IMR-90 (cell line): ENCODE measurements around the gene RANBP3. TPM values are rescaled to one million over a fixed set of nuclear protein-coding genes. Genes with fewer than 3 reads are reported as not detected.
A peak's percentile ranks its signal among the peaks of the same experiment; 100 is the strongest.
"Not testable (repeated sequence)": the region's sequence is repeated elsewhere in the genome, so short reads cannot be mapped to it uniquely, and the experiment has no call there.

Experiments used
- ATAC-seq: fragments of 200-7000 bp; cut with Tn5 transposase; 2 replicates; pipeline ENCODE4 v1.9.1; 2020; ENCODE audit warnings: low read depth, mild to moderate bottlenecking, moderate library complexity
- BruUV-seq: library from RNA; stranded (reverse); fragments of 400-500 nt; replicated peaks from 2 replicates; lab custom pipeline; 2021; lab: Mats Ljungman, UMichigan
- CTCF ChIA-PET: fragments of 300-600 bp; formaldehyde crosslinking; extraction: SDS; loops from one replicate; lab custom pipeline; 2021; ENCODE audit warnings: antibody characterized with exemption; lab: Yijun Ruan, JAX
- POLR2A ChIA-PET: fragments of 300-600 bp; sonication (Branson Sonifier 250); formaldehyde crosslinking; loops from one replicate; lab custom pipeline; 2022; ENCODE audit warnings: antibody characterized with exemption; ENCODE audit not compliant: unreplicated experiment; lab: Charles Lee
- DNase-seq: peaks from one replicate; pipeline ENCODE4 v3.0.0; 2013
- H2AFZ ChIP-seq: replicated peaks from 2 replicates; pipeline ENCODE3; 2013; ENCODE audit warnings: low read length, mild to moderate bottlenecking; ENCODE audit not compliant: poor library complexity
- H2AK5ac ChIP-seq: 2 replicates; pipeline ENCODE4 v1.6.1; 2013; ENCODE audit warnings: low read depth, low read length, inconsistent platforms
- H2AK9ac ChIP-seq: replicated peaks from 2 replicates; pipeline ENCODE3; 2013; ENCODE audit warnings: mild to moderate bottlenecking, low read depth, low read length, moderate library complexity; ENCODE audit not compliant: poor library complexity
- H2BK120ac ChIP-seq: 2 replicates; pipeline ENCODE4 v1.6.1; 2013; ENCODE audit warnings: low read depth, low read length, inconsistent platforms
- H2BK15ac ChIP-seq: 3 replicates; pipeline ENCODE4 v1.6.1; 2013; ENCODE audit warnings: low read depth, low read length, inconsistent platforms
- H2BK20ac ChIP-seq: 2 replicates; pipeline ENCODE4 v1.6.1; 2013; ENCODE audit warnings: low read depth, mild to moderate bottlenecking, inconsistent platforms, low read length, moderate library complexity
- H2BK5ac ChIP-seq: 2 replicates; pipeline ENCODE4 v1.6.1; 2013; ENCODE audit warnings: mild to moderate bottlenecking, low read depth, low read length, inconsistent platforms; ENCODE audit not compliant: poor library complexity, severe bottlenecking
- H3K14ac ChIP-seq: replicated peaks from 2 replicates; pipeline ENCODE4 v1.6.1; 2013; ENCODE audit warnings: low read depth, low read length, inconsistent platforms
- H3K18ac ChIP-seq: 2 replicates; pipeline ENCODE4 v1.6.1; 2013; ENCODE audit warnings: low read depth, low read length, control low read depth
- H3K23ac ChIP-seq: 2 replicates; pipeline ENCODE4 v1.6.1; 2013; ENCODE audit warnings: low read depth, low read length, inconsistent platforms
- H3K27ac ChIP-seq: 2 replicates; pipeline ENCODE4 v1.5.1; 2013; ENCODE audit warnings: mild to moderate bottlenecking, control low read depth, low read length; ENCODE audit not compliant: insufficient read depth
- H3K27me3 ChIP-seq: 2 replicates; pipeline ENCODE4 v1.6.1; 2013; ENCODE audit warnings: low read length; ENCODE audit not compliant: control insufficient read depth, insufficient read depth
- H3K36me3 ChIP-seq: 2 replicates; pipeline ENCODE4 v1.6.1; 2013; ENCODE audit warnings: low read length, mixed read lengths; ENCODE audit not compliant: control insufficient read depth, insufficient read depth
- H3K4ac ChIP-seq: 2 replicates; pipeline ENCODE4 v1.6.1; 2013; ENCODE audit warnings: low read depth, low read length, inconsistent platforms
- H3K4me1 ChIP-seq: 2 replicates; pipeline ENCODE4 v1.6.1; 2013; ENCODE audit warnings: low read length, mixed read lengths; ENCODE audit not compliant: control insufficient read depth, insufficient read depth
- H3K4me2 ChIP-seq: 2 replicates; pipeline ENCODE4 v1.6.1; 2013; ENCODE audit warnings: low read depth, mild to moderate bottlenecking, control low read depth, low read length, moderate library complexity
- H3K4me3 ChIP-seq: 2 replicates; pipeline ENCODE4 v1.5.1; 2013; ENCODE audit warnings: low read depth, mild to moderate bottlenecking, control low read depth, low read length, moderate library complexity; ENCODE audit not compliant: insufficient read depth
- H3K56ac ChIP-seq: 2 replicates; pipeline ENCODE4 v1.6.1; 2013; ENCODE audit warnings: low read length, inconsistent platforms; ENCODE audit not compliant: insufficient read depth; ENCODE audit errors: extremely low read depth
- H3K79me1 ChIP-seq, 2 experiments: 2 replicates each; pipeline ENCODE4 v1.6.1; 2013; ENCODE audit warnings: low read length in 2 of 2, inconsistent platforms in 1 of 2, low read depth in 1 of 2
- H3K9ac ChIP-seq: 2 replicates; pipeline ENCODE4 v1.6.1; 2013; ENCODE audit warnings: low read depth, low read length, control low read depth
- H3K9me1 ChIP-seq: 2 replicates; pipeline ENCODE4 v1.6.1; 2013; ENCODE audit warnings: low read length, inconsistent platforms; ENCODE audit not compliant: insufficient read depth
- H3K9me3 ChIP-seq: 2 replicates; pipeline ENCODE4 v1.6.1; 2013; ENCODE audit warnings: low read length; ENCODE audit not compliant: control insufficient read depth, insufficient read depth
- H4K20me1 ChIP-seq: 2 replicates; pipeline ENCODE4 v1.6.1; 2013; ENCODE audit warnings: low read length, inconsistent platforms; ENCODE audit not compliant: insufficient read depth
- H4K5ac ChIP-seq: 2 replicates; pipeline ENCODE4 v1.6.1; 2013; ENCODE audit warnings: mild to moderate bottlenecking, low read depth, low read length, control low read depth
- H4K8ac ChIP-seq, 2 experiments: 2 replicates each; pipeline ENCODE4 v1.6.1; 2013; ENCODE audit warnings: low read depth in 2 of 2, low read length in 2 of 2, control low read depth in 1 of 2, inconsistent platforms in 1 of 2
- H4K91ac ChIP-seq: 2 replicates; pipeline ENCODE4 v1.6.1; 2013; ENCODE audit warnings: low read depth, low read length, inconsistent platforms; ENCODE audit not compliant: insufficient read depth
- WGBS, 2 experiments: methylation state at CpG; one replicate each; pipeline versions ENCODE4 v1.1.5 to v1.1.7; 2013; ENCODE audit warnings: missing lambda C conversion rate in 2 of 2; ENCODE audit not compliant: insufficient read length in 1 of 2; ENCODE audit errors: extremely low coverage in 2 of 2; 5-methylcytosine and 5-hydroxymethylcytosine counted together
- dilution Hi-C: fragments of 300-500 bp; cut with HindIII; formaldehyde crosslinking; loops from one replicate; pipeline ENCODE4 v1.14.3; 2018; ENCODE audit warnings: low sequenced_read_pairs; ENCODE audit not compliant: unreplicated experiment
- in situ Hi-C: fragments of 300-500 bp; cut with MboI; formaldehyde crosslinking; loops from 3 replicates; pipeline ENCODE4 v1.14.3; 2019; ENCODE audit warnings: low sequenced_read_pairs, inconsistent platforms, mixed read lengths
- intact Hi-C: fragments of 100-400 bp; cut with micrococcal nuclease; formaldehyde crosslinking; loops from 2 replicates; pipeline ENCODE4 v1.10.0; 2022
- polyA plus RNA-seq, 3 experiments: library from polyadenylated mRNA; depleted of rRNA; stranded (reverse); fragments of >200 nt; gene quantifications; 2 replicates each; pipeline ENCODE4 v1.2.3, GENCODE V29; 2012; ENCODE audit warnings: low replicate concordance in 1 of 3
- total RNA-seq: library from RNA; depleted of rRNA; stranded (reverse); fragments of >200 nt; gene quantifications from 2 replicates; pipeline ENCODE4 v1.2.3, GENCODE V29; 2012

RANBP3 gene
- total and polyA plus RNA-seq, 2 of the 4 experiments (the other 2 are of a cell fraction), result 42.5 to 111 TPM

GRCh38 chr19:5985837-5986236 is 7.9 kb upstream of the RANBP3 start:
- POLR2A ChIA-PET, H3K4me2 ChIP-seq: not testable (repeated sequence)
- CTCF ChIA-PET, result interaction anchor here (2.1 to 2.8 kb wide), 2 partner anchors 37 to 62 kb away, joined by 10 read pairs; no protein-coding TSS in a partner anchor

More at GRCh38 chr19:5985837-5986236, 7.9 kb upstream of the RANBP3 start:
- Histone ChIP-seq H2BK15ac (peak overlapping the region; percentile 27; the same call in 1 of the 3 replicates), H3K14ac (0 out of 2 replicates have a peak overlapping the region, but pooled peaks have one; percentile 10), H3K4ac (peak overlapping the region; percentile 59), H2AK5ac (peak overlapping the region; percentile 59; the same call in 1 of the 2 replicates), H2BK120ac (peak overlapping the region; percentile 13; the same call in 1 of the 2 replicates), H3K18ac (peak overlapping the region; percentile 1; the same call in 1 of the 2 replicates), H2BK20ac (peak overlapping the region; percentile 32; the same call in 1 of the 2 replicates), H3K9me1 (peaks cover 22% of the 10 kb centered on the region; the same call in 1 of the 2 replicates), H4K8ac (peak overlapping the region in 1 of 2 experiments; percentile 69; a peak in 1 of 4 replicates), H2AFZ (peak overlapping the region; percentile 16), H4K91ac (peak overlapping the region; percentile 59; the same call in 1 of the 2 replicates), H2AK9ac (peak overlapping the region; percentile 60), H2BK5ac (peak overlapping the region; percentile 56), H4K5ac (peak overlapping the region; percentile 3; the same call in 1 of the 2 replicates), H3K4me1 (peaks cover 19% of the 10 kb centered on the region)
- H3K36me3 ChIP-seq, BruUV-seq, H3K9me3 ChIP-seq, DNase-seq, H3K56ac ChIP-seq, ATAC-seq, H3K23ac ChIP-seq, H3K27ac ChIP-seq, H3K9ac ChIP-seq, H4K20me1 ChIP-seq, dilution Hi-C loops, H3K4me3 ChIP-seq, H3K79me1 ChIP-seq, H3K27me3 ChIP-seq: not testable (repeated sequence)
- 77% methylated on average over 3 of the region's 5 CpGs; no CpG with 5 or more reads in 1 of the 2 experiments for WGBS, 2 experiments
- intact Hi-C loops (loop anchor here (5.0 kb wide), 1 partner anchor 121 kb away; no protein-coding TSS in a partner anchor), in situ Hi-C loops (loop anchor here (10.0 kb wide), 1 partner anchor 139 kb away; no protein-coding TSS in a partner anchor)
